ENCODE results near the gene PPM1N.
"Not testable (repeated sequence)": the region's sequence is repeated elsewhere in the genome, so short reads cannot be mapped to it uniquely, and the experiment has no call there.

The PPM1N gene

GRCh38 chr19:45510352-45510751 is 12.1 kb downstream of the PPM1N start:
- not testable (repeated sequence) for DNase-seq (ENCODE audit: low spot score)

GRCh38 chr19:45511074-45511473 is 12.8 kb downstream of the PPM1N start:
- no peak for DNase-seq (ENCODE audit: low spot score)

GRCh38 chr19:45512881-45513483 is 14.7 kb downstream of the PPM1N start:
- DNase-seq (ENCODE audit: low spot score) = no peak

- DNase-seq (ENCODE audit: low spot score) = no peak
Measured at GRCh38 chr19:45514376-45515051, 16.3 kb downstream of the PPM1N start.

GRCh38 chr19:45515081-45515624 is 16.9 kb downstream of the PPM1N start:
- peak; percentile 43 for DNase-seq (ENCODE audit: low spot score)

- DNase-seq (ENCODE audit: low spot score) = no peak
Measured at GRCh38 chr19:45515807-45516401, 17.7 kb downstream of the PPM1N start.

- no peak for DNase-seq (ENCODE audit: low spot score)
Measured at GRCh38 chr19:45517238-45517637, 19.0 kb downstream of the PPM1N start.

GRCh38 chr19:45517641-45518468 is 19.6 kb downstream of the PPM1N start:
- no peak for DNase-seq (ENCODE audit: low spot score)

GRCh38 chr19:45518469-45518826 is 20.2 kb downstream of the PPM1N start:
- DNase-seq (ENCODE audit: low spot score) = no peak

GRCh38 chr19:45522010-45522941 is 24.0 kb downstream of the PPM1N start:
- no peak for DNase-seq (ENCODE audit: low spot score)

- DNase-seq (ENCODE audit: low spot score) = peak; percentile 74
Measured at GRCh38 chr19:45523642-45524256, 25.5 kb downstream of the PPM1N start.

- DNase-seq (ENCODE audit: low spot score) = no peak
Measured at GRCh38 chr19:45524575-45525129, 26.4 kb downstream of the PPM1N start.

- DNase-seq (ENCODE audit: low spot score) = no peak
Measured at GRCh38 chr19:45526143-45526542, 27.9 kb downstream of the PPM1N start.

GRCh38 chr19:45526971-45527370 is 28.7 kb downstream of the PPM1N start:
- no peak for DNase-seq (ENCODE audit: low spot score)

- DNase-seq (ENCODE audit: low spot score) = no peak
Measured at GRCh38 chr19:45527731-45528130, 29.5 kb downstream of the PPM1N start.

GRCh38 chr19:45528149-45528743 is 30.0 kb downstream of the PPM1N start:
- no peak for DNase-seq (ENCODE audit: low spot score)

GRCh38 chr19:45528744-45529419 is 30.6 kb downstream of the PPM1N start:
- DNase-seq (ENCODE audit: low spot score) = no peak

GRCh38 chr19:45529420-45529785 is 31.2 kb downstream of the PPM1N start:
- DNase-seq (ENCODE audit: low spot score) = no peak

GRCh38 chr19:45531349-45531748 is 33.1 kb downstream of the PPM1N start:
- no peak for DNase-seq (ENCODE audit: low spot score)

- no peak for DNase-seq (ENCODE audit: low spot score)
Measured at GRCh38 chr19:45539459-45539858, 41.2 kb downstream of the PPM1N start.

Measured in CD4-positive, alpha-beta T cell treated with Interleukin-6 at 100 ng/mL for 8 hours (primary cell).